Heart right ventricle (tissue), 16 donors: ENCODE measurements around the gene MED29. TPM values are rescaled to one million over a fixed set of nuclear protein-coding genes. Genes with fewer than 3 reads are reported as not detected.

ENCODE experiments used
- ATAC-seq, 8 donors: fragments of 200-7000 bp; cut with Tn5 transposase; one replicate each; pipeline ENCODE4 v1.9.1; 2020; ENCODE audit warnings: mild to moderate bottlenecking in 8 of 8, moderate library complexity in 8 of 8, moderate number of reproducible peaks in 1 of 8
- DNase-seq, 2 donors: peaks; one replicate each; pipeline ENCODE4 v3.0.0-alpha.2; 2020
- H3K27ac ChIP-seq, 10 donors: fragments of 200-600 bp; sonication (generic) in 2 of 10; one replicate each; pipeline versions ENCODE4 v1.5.0 to v1.8.0; 2020 to 2022; ENCODE audit warnings: mild to moderate bottlenecking in 3 of 10
- H3K27me3 ChIP-seq, 7 donors: fragments of 200-600 bp; one replicate each; pipeline ENCODE4 v1.8.0; 2021 to 2022; ENCODE audit warnings: mild to moderate bottlenecking in 2 of 7
- H3K36me3 ChIP-seq, 9 donors: fragments of 200-600 bp; sonication (generic) in 1 of 9; one replicate each; pipeline versions ENCODE4 v1.5.0 to v1.8.0; 2020 to 2022; ENCODE audit warnings: mild to moderate bottlenecking in 2 of 9
- H3K4me1 ChIP-seq, 9 donors: fragments of 200-600 bp; sonication (generic) in 1 of 9; one replicate each; pipeline versions ENCODE4 v1.5.0 to v1.8.0; 2020 to 2022; ENCODE audit warnings: mild to moderate bottlenecking in 4 of 9
- H3K4me3 ChIP-seq, 10 donors: fragments of 200-600 bp; sonication (generic) in 2 of 10; one replicate each; pipeline versions ENCODE4 v1.5.0 to v1.8.0; 2020 to 2022; ENCODE audit warnings: mild to moderate bottlenecking in 7 of 10, moderate library complexity in 2 of 10
- H3K9me3 ChIP-seq, 11 donors: fragments of 200-600 bp in 10 of 11; sonication (generic) in 2 of 11; one replicate each; pipeline versions ENCODE4 v1.5.0 to v1.8.0; 2013 to 2022; ENCODE audit warnings: mild to moderate bottlenecking in 2 of 11, control low read depth in 1 of 11, moderate library complexity in 1 of 11
- WGBS, 2 donors: extraction: QIAGEN DNeasy Blood & Tissue Kit; methylation state at CpG; one replicate each; pipeline ENCODE4 v1.1.7; 2013; ENCODE audit warnings: inconsistent platforms in 1 of 2; 5-methylcytosine and 5-hydroxymethylcytosine counted together
- intact Hi-C, 10 donors: fragments of 100-400 bp; cut with DNase I; formaldehyde crosslinking; loops; one replicate each; pipeline versions ENCODE4 v1.11.1 to v1.14.2; 2022
- polyA plus RNA-seq, 2 donors: library from polyadenylated mRNA; stranded (reverse); fragments of 200-250 nt; gene quantifications; one replicate each; pipeline ENCODE4 v1.2.3, GENCODE V29; 2013
- total RNA-seq, 10 donors: library from RNA; stranded (reverse); fragmentation: NEBNext Ultra II Directional in 3 of 10; extraction: Animal tissue kit (Norgen Biotek cat#: 25700) in 3 of 10; gene quantifications; one replicate each; pipeline versions ENCODE4 v1.2.1 to v1.2.4, GENCODE V29; 2021 to 2023
- TF ChIP-seq, protein P1 (sequence below), 9 donors: fragments of 200-600 bp; sonication (generic) in 2 of 9; IDR thresholded peaks; one replicate each; pipeline versions ENCODE4 v1.5.0 to v1.8.0; 2021 to 2022; ENCODE audit warnings: antibody characterized with exemption in 9 of 9, mild to moderate bottlenecking in 5 of 9, moderate library complexity in 1 of 9
- donor health status: Arrhythmogenic right ventricular cardiomyopathy.
- donor health status: ischemic (EF 13 %, LVEDD 7.1; RV severe dilation, severe dysfunction).
- donor health status: healthy with polysubstance abuse.
- donor health status: DM: no; HTN: yes; CAD: no.
- donor health status: DM: no; HTN: no; CAD: no.
- donor health status: ischemic (EF 25% LVEDD 6.9; RV normal size, moderate dysfunction).
- donor health status: ischemic (EF 25% LVEDD 5.7; RV mildly dilated, moderate dysfunction).
- donor health status: healthy.
- donor health status: DM: yes; HTN: yes; CAD: no.
- donor health status: Ischemic cardiomyopathy.
- donor health status: ischemic (EF 35%, LVEDD 5.7; RV mildly dilated, moderate dysfunction).
- donor health status: nonischemic (EF 11% LVEDD 7.7; RV severe dilation, severe dysfunction).
- donor health status: DM: yes; HTN: yes; CAD: no.
- donor health status: PGD.
- donor health status: ischemic (EF 29% LVEDD 5.4; RV normal size, mild dysfunction).
- donor health status: nonischemic (EF 23%, LVEDD 6.1; RV moderate dilation, normal function).

The MED29 gene
- total and polyA plus RNA-seq, 12 donors, result 16.2 to 32.3 (median 27.1) TPM

DNA sequence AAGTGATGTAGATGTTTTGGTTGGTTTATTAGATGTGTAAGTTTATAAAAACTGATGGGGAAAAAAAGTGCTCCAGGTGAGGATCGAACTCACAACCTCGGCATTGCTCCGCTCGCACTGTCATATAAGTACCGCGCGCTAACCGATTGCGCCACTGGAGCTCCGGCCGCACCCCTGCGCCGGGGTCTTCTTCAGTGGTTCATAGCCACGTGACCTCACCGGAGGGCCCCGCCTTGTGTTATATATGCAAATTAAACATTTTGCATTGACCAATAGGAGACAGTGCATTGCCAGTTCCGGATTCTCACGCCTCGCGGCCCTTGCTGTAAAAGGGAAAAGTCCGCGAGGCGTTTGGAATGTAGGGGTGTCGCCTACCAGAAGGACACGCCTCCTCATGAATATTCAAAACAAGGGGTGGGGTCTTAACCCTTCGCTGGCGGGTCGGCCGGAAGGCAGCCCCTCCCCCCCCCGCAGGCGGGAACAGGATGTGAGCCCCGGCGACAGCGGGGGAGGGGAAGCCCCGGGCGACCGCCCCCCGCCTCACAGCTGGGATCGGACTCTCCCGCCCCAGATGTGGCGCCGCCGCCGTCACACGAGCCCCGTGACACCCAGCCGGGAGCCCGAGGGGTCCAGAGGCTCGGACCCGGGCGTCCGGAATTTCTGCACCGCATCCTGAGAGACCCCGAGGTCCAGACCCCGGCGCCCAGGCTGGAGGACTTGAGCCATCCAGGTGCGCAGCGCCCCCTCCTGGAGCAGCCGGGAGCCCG is 21.1 kb downstream of the MED29 start, which contains the start of gene PLEKHG2:
PLEKHG2 (plus strand) TSS at position 570 of the 767 bp plus-strand sequence. CDS start 1,418 bp downstream, outside the sequence.
- H3K27me3 ChIP-seq, result no peaks in the 10 kb centered on the region
- ATAC-seq (peak; percentile 57 to 74 (median 72)), DNase-seq (peak; percentile 94 to 98)
- peak within 1 kb of the TSS; percentile 66 to 98 (median 86) for H3K4me3 ChIP-seq
- H3K9me3 ChIP-seq, result no peaks in the 10 kb centered on the region
- TF ChIP-seq, protein P1, sequence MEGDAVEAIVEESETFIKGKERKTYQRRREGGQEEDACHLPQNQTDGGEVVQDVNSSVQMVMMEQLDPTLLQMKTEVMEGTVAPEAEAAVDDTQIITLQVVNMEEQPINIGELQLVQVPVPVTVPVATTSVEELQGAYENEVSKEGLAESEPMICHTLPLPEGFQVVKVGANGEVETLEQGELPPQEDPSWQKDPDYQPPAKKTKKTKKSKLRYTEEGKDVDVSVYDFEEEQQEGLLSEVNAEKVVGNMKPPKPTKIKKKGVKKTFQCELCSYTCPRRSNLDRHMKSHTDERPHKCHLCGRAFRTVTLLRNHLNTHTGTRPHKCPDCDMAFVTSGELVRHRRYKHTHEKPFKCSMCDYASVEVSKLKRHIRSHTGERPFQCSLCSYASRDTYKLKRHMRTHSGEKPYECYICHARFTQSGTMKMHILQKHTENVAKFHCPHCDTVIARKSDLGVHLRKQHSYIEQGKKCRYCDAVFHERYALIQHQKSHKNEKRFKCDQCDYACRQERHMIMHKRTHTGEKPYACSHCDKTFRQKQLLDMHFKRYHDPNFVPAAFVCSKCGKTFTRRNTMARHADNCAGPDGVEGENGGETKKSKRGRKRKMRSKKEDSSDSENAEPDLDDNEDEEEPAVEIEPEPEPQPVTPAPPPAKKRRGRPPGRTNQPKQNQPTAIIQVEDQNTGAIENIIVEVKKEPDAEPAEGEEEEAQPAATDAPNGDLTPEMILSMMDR (IDR thresholded peaks at IDR 0.05), result peak; percentile 68 to 93 (median 88)
- intact Hi-C loops, result loop anchor here in 5 of 10 donors (2.0 to 10.0 kb wide), 5 partner anchors 15 to 287 kb away; partner anchors contain the start of genes SAMD4B (in 3 of the 5), EID2B (in 1 of the 5), PAK4 (in 1 of the 5) and SUPT5H (in 1 of the 5)
- peaks cover 6 to 37% (median 9%) of the 10 kb centered on the region in 9 donors for H3K36me3 ChIP-seq
- H3K4me1 ChIP-seq, result peaks cover 11 to 71% (median 53%) of the 10 kb centered on the region in 9 donors
- peak within 1 kb of the TSS; percentile 94 to 100 (median 99) for H3K27ac ChIP-seq
- 0% methylated on average over 58 to 59 of the region's 60 CpGs for WGBS, 2 donors

DNA sequence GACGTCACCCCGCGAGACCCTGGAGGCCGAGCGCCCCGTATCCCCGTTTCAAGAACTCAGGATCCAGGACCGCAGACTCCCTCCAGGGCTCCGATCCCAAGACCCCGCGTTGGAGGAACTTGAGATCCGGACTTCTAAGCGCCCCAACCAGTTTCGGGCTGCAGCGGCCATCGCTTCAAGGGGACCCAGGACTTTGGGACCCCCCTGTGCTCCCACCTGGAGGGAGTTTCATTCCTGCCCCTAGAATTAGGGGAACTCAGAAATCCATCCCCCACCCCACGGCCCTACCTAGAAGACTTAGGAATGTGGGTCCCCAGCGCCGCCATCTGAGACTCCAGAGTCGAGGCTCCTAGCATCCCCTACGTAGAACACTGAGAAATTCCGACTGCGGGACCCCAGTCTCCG is 21.7 kb downstream of the MED29 start:
- Histone ChIP-seq H3K27me3 (no peaks in the 10 kb centered on the region), H3K36me3 (peaks cover 3 to 39% (median 7%) of the 10 kb centered on the region in 9 donors), H3K4me3 (peak overlapping the region; percentile 66 to 98 (median 86)), H3K27ac (peak overlapping the region; percentile 94 to 100 (median 96)), H3K9me3 (no peaks in the 10 kb centered on the region), H3K4me1 (peaks cover 11 to 72% (median 53%) of the 10 kb centered on the region in 9 donors)
- TF ChIP-seq, protein P1 (IDR thresholded peaks at IDR 0.05), result peak in 4 of 9 donors; percentile 3 to 25 (median 13)
- ATAC-seq, result no peak
- no peak for DNase-seq
- WGBS, 2 donors, result 0 to 1% methylated on average over 24 of the region's 24 CpGs
- intact Hi-C loops, result loop anchor here in 5 of 10 donors (2.0 to 10.0 kb wide), 5 partner anchors 16 to 288 kb away; partner anchors contain the start of genes SAMD4B (in 3 of the 5), EID2B (in 1 of the 5), PAK4 (in 1 of the 5) and SUPT5H (in 1 of the 5)

DNA sequence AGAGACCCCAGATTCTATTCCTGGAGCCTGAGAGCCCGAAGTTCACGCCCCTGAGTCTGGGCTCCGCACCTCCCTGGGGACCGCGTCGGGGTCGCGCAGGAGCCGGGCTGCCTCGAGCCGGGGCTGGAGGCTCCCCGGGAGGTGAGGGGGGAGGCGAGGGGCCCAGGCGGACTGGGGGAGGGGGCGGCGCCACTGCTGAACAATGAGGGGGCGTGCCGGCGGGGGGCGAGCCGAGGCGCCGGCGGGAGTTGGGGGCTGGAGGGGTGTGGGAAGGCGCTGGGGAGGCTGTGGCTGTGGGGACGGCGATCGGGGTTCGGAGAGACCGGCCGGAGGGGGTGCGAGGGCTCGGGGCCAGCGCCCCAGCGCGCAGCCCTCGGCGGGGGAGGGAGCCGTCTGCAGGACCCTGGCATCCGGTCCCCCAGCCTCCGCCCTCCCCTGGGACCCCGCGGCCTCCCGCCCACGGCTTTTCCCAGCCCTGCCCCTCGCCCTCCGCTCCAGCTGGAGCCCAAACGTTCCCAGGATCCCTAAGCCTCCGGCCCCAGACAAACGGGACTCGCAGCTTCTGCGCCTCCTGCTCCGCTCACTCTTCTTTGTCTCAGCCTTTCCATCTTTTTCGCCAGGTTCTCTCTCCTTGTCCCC is 22.2 kb downstream of the MED29 start:
- WGBS, 2 donors, result 1 to 3% methylated on average over 39 to 52 of the region's 54 CpGs
- Histone ChIP-seq H3K9me3 (no peaks in the 10 kb centered on the region), H3K4me3 (peak overlapping the region; percentile 66 to 98 (median 86)), H3K27ac (peak overlapping the region; percentile 94 to 100 (median 96)), H3K27me3 (no peaks in the 10 kb centered on the region), H3K36me3 (peaks cover 0 to 39% (median 2%) of the 10 kb centered on the region in 9 donors), H3K4me1 (peaks cover 11 to 67% (median 50%) of the 10 kb centered on the region in 9 donors)
- peak; percentile 81 to 87 for DNase-seq
- intact Hi-C loops, result loop anchor here in 5 of 10 donors (2.0 to 10.0 kb wide), 5 partner anchors 17 to 289 kb away; partner anchors contain the start of genes SAMD4B (in 3 of the 5), EID2B (in 1 of the 5), PAK4 (in 1 of the 5) and SUPT5H (in 1 of the 5)
- peak in 7 of 8 donors; percentile 1 to 23 (median 13) for ATAC-seq
- TF ChIP-seq, protein P1 (IDR thresholded peaks at IDR 0.05), result no peak
